Measurements from ENCODE around the gene CDC42BPA.
A peak's percentile ranks its signal among the peaks of the same experiment; 100 is the strongest.

Gene CDC42BPA

GRCh38 chr1:227219715-227220292, 98.5 kb downstream of the CDC42BPA start:
- no peak for DNase-seq (ENCODE audit: insufficient read length, low spot score)
- no peak for FAIRE-seq

- FAIRE-seq: no peak
- DNase-seq (ENCODE audit: insufficient read length, low spot score): no peak
These were observed 99.3 kb downstream of the CDC42BPA start for GRCh38 chr1:227218870-227219573.

GRCh38 chr1:227215863-227216510, 102.3 kb downstream of the CDC42BPA start:
- FAIRE-seq (no peak), DNase-seq (ENCODE audit: insufficient read length, low spot score) (no peak)

GRCh38 chr1:227214207-227214606, 104.1 kb downstream of the CDC42BPA start:
- DNase-seq (ENCODE audit: insufficient read length, low spot score) (no peak), FAIRE-seq (no peak)

GRCh38 chr1:227213426-227213825, 104.9 kb downstream of the CDC42BPA start:
- DNase-seq (ENCODE audit: insufficient read length, low spot score) (no peak), FAIRE-seq (no peak)

GRCh38 chr1:227212164-227212563, 106.1 kb downstream of the CDC42BPA start:
- FAIRE-seq (no peak), DNase-seq (ENCODE audit: insufficient read length, low spot score) (no peak)

GRCh38 chr1:227210604-227211003, 107.7 kb downstream of the CDC42BPA start:
- FAIRE-seq (no peak), DNase-seq (ENCODE audit: insufficient read length, low spot score) (no peak)

GRCh38 chr1:227197064-227197463, 121.2 kb downstream of the CDC42BPA start:
- DNase-seq (ENCODE audit: insufficient read length, low spot score): no peak
- no peak for FAIRE-seq

GRCh38 chr1:227192163-227192562, 126.1 kb downstream of the CDC42BPA start:
- FAIRE-seq: peak; percentile 86
- DNase-seq (ENCODE audit: insufficient read length, low spot score): peak; percentile 18

GRCh38 chr1:227191607-227192006, 126.7 kb downstream of the CDC42BPA start:
- FAIRE-seq (no peak), DNase-seq (ENCODE audit: insufficient read length, low spot score) (no peak)

GRCh38 chr1:227190321-227190720, 128.0 kb downstream of the CDC42BPA start:
- no peak for FAIRE-seq
- DNase-seq (ENCODE audit: insufficient read length, low spot score): no peak

- no peak for DNase-seq (ENCODE audit: insufficient read length, low spot score)
- no peak for FAIRE-seq
These were observed 133.0 kb downstream of the CDC42BPA start for GRCh38 chr1:227185291-227185690.

- no peak for FAIRE-seq
- no peak for DNase-seq (ENCODE audit: insufficient read length, low spot score)
These were observed 136.3 kb downstream of the CDC42BPA start for GRCh38 chr1:227182012-227182411.

GRCh38 chr1:227175611-227176010, 142.7 kb downstream of the CDC42BPA start:
- DNase-seq (ENCODE audit: insufficient read length, low spot score) (no peak), FAIRE-seq (peak; percentile 82)

- no peak for FAIRE-seq
- DNase-seq (ENCODE audit: insufficient read length, low spot score): peak; percentile 27
These were observed 144.1 kb downstream of the CDC42BPA start for GRCh38 chr1:227174164-227174563.

- DNase-seq (ENCODE audit: insufficient read length, low spot score): no peak
- no peak for FAIRE-seq
These were observed 147.7 kb downstream of the CDC42BPA start for GRCh38 chr1:227170361-227171166.

GRCh38 chr1:227169343-227169742, 148.9 kb downstream of the CDC42BPA start:
- DNase-seq (ENCODE audit: insufficient read length, low spot score) (no peak), FAIRE-seq (no peak)

GRCh38 chr1:227167276-227168101, 150.8 kb downstream of the CDC42BPA start:
- DNase-seq (ENCODE audit: insufficient read length, low spot score) (no peak), FAIRE-seq (no peak)

GRCh38 chr1:227166559-227166958, 151.7 kb downstream of the CDC42BPA start:
- FAIRE-seq: no peak

GRCh38 chr1:227161470-227161869, 156.8 kb downstream of the CDC42BPA start:
- no peak for DNase-seq (ENCODE audit: insufficient read length, low spot score)

More at GRCh38 chr1:227166559-227166958, 151.7 kb downstream of the CDC42BPA start:
- DNase-seq (ENCODE audit: insufficient read length, low spot score): no peak

More at GRCh38 chr1:227161470-227161869, 156.8 kb downstream of the CDC42BPA start:
- no peak for FAIRE-seq

Measured in HTR-8/SVneo (cell line).